Suprapubic skin (tissue), 3 donors: ENCODE data around the gene ZNF423.

Source experiments
- CTCF ChIP-seq, 2 donors: fragments of 200-600 bp in 1 of 2; fragments of 450-650 bp in 1 of 2; sonication (generic) in 1 of 2; IDR thresholded peaks; one replicate each; pipeline ENCODE4 v1.5.1; 2016 to 2019; ENCODE audit warnings: antibody characterized with exemption in 2 of 2, mild to moderate bottlenecking in 1 of 2, moderate library complexity in 1 of 2
- POLR2A ChIP-seq, 2 donors: fragments of 450-650 bp; IDR thresholded peaks; one replicate each; pipeline ENCODE4 v1.6.1; 2017; ENCODE audit warnings: antibody characterized with exemption in 2 of 2, mild to moderate bottlenecking in 2 of 2, moderate library complexity in 2 of 2

- no peak for TF ChIP-seq POLR2A (IDR thresholded peaks at IDR 0.05)
- TF ChIP-seq CTCF (IDR thresholded peaks at IDR 0.05), result no peak
Measured at GRCh38 chr16:49900875-49901274, 45.0 kb upstream of the ZNF423 start.
